Activated T-cell treated with anti-CD3 and anti-CD28 coated beads for 48 hours (primary cell): ENCODE results near the gene TMEM151B.
"Not testable (repeated sequence)": the region's sequence is repeated elsewhere in the genome, so short reads cannot be mapped to it uniquely, and the experiment has no call there.

Experiments used
- DNase-seq: peaks from one replicate; pipeline ENCODE4 v3.0.0-alpha.2; 2020; ENCODE audit warnings: low read depth

The TMEM151B gene

DNA sequence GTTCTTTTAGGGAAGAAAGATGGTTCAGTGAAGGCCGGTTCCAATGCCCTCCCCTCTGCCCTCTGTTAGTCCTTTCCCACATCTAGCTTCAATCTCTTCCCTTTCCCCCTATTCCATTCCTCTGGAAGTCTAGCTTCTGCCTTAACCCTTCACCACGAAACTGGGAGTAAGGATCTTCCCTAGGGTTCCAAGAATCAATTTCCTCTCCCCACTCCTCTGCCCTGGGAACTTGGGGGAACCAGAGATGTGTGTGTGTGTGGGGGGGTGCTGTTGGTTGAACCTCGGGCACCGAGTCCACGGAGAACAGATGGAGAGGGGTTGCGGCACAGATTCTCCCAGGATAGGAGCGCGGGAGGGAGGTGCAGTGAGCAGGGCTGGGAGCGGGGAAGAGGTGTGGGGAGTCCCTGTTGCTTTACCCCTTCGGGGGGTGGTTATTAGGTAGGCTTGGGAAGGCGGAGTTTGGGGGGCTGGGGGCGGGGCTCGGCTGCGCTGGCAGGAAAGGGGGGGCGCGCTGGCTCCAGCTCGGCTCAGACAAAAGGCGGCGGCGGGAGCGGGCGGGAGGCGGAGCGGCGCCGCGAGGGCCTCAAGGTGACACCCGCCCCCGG lies at the start of gene TMEM151B:
TMEM151B (plus strand) TSS at position 530 of the 605 bp plus-strand sequence. CDS start 293 bp downstream, outside the sequence.
- no peak for DNase-seq

- DNase-seq, result no peak
Observed at GRCh38 chr6:44220913-44221290, 49.3 kb upstream of the TMEM151B start.

DNA sequence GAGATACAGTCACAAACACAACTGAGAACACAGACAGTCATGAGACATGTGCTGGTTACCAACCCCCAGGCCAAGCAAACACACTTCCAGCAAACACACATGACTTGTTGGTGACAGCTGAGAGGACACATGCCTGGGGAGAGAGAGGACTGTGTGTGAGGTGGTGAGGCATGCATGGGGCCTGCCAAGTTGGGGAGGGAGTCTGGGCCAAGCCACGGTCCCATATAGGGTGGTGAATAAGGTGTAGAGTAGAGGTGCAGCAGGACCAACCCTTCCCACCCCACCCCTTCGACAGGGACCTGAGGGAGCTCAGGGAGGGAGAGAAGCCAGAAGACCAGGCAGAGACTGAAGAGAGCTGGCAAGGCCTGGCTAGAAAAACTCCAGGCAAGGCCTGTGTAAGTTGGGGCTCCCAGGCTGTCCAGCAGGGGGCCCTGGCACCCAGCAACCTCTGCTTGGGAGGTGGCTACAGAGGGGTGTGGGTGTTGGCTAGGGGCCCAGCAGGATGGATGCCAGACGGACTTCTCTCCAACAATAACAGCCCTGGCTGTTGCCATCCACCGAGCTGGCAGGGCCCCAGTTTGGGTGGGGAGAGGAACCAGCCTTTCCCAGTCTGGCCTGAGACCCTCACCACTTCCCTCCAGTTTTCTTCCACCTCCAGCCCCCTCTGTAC lies 48.8 kb upstream of the TMEM151B start:
- DNase-seq, result peak; percentile 75

GRCh38 chr6:44221961-44222335 lies 48.3 kb upstream of the TMEM151B start:
- DNase-seq, result no peak

GRCh38 chr6:44222486-44223318 lies 47.5 kb upstream of the TMEM151B start:
- no peak for DNase-seq

GRCh38 chr6:44223319-44224028 lies 46.8 kb upstream of the TMEM151B start, which contains the start of gene SLC29A1:
Gene SLC29A1, plus strand, starts transcription at chr6:44223595. Its CDS starts 3,719 bp downstream, at chr6:44227314.
- DNase-seq, result peak; percentile 81

DNA sequence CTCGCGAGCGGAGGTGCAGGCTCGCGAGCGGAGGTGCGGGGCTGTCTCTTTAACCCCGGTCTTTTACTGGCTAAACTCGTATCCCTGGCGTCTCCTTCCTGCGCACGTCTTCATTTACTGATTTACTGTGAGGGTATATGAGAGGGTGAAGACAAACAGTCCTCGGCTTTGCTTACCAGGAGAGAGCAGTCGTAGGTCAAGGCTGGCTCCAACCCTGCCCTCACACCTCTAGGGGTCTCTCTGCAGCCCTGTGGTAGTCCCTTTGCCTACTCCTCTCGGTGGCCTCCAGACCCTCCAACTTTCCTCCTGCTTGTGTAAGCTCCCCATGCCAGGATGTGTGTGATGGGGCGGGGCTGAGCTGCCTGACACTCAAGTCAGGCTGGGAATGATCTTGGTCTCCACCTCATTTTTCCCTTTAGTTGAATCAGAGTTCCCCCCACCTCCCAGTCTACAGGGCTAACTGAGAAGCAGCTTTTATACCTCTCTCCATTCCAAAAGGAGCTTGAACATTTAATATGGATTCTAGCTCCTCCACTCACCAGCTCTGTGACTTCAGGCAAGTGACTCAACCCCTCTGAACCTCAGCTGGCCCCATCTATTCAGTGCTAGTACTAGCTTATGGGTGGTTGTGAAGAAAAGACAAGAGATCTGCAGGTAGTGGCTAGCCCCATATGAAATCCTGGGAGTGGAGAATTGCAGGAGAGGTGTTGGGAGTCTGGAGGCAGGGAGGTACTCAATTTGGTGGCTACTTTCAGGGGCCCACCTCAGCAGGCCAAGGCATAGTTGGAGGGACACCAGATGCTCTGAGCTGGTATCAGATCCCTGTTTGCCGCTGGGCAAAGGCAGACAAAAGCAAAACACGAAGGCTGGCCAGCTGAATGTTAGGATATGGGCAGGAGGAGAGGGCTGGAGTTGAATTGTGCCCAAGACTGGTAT lies 46.0 kb upstream of the TMEM151B start:
- no peak for DNase-seq

DNA sequence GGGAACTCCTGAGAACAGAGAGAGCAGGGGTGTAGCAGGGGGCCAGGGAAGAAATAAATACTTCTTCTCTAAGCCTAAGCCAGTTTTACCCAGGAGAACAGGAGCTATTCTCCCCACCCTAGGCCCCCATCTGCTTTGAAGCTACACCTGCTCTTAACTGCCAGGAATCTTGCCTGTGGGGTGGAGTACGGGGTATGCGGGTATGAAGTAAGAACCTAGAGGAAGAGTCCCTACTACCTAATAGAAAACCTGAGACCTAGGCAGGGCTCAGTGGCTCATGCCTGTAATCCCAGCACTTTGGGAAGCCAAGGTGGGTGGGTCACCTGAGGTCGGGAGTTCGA lies 45.3 kb upstream of the TMEM151B start:
- DNase-seq, result no peak

- DNase-seq, result no peak
Observed at GRCh38 chr6:44225579-44226325, 44.5 kb upstream of the TMEM151B start.

DNA sequence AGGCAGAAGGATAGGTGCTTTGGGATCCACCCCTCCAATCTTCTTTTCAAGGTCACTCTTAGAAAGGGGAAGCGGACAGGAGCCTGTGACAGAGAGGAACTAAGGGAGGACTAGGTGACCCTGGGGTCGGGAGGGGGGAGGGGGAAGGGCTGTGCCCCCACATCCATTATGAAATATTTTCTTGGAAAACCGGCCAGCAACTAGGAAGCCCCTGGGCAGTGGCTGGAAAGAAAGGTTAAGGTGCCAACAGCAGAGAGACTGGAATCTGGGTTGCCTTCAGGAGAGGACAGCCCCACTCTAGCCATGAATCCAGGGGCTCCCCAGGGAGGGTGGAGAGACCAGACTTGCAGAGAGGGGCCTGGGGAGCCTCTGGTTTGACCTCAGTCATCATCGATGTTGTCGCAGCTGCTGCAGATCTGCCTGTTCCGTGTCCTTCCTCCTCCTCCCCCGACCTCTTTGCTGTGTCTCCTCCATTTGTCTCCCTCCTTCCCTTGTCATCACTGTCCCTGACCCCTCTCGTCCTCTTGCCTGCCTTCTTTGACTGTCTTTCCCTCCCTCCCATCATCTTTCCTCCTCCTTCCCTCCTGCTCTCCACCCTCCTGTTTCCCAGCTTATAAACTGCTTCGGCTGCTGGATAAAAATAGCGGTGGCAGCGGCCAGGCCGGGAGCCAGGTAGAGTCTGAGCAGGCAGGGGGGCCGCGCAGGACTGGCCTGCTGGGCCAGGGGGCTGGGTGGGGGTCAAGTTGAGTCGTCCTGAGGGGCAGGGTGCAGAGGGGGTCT lies 43.7 kb upstream of the TMEM151B start:
- DNase-seq, result no peak

- DNase-seq, result no peak
Observed at GRCh38 chr6:44227148-44227793, 43.0 kb upstream of the TMEM151B start.

- DNase-seq, result no peak
Observed at GRCh38 chr6:44228031-44228430, 42.2 kb upstream of the TMEM151B start.

DNA sequence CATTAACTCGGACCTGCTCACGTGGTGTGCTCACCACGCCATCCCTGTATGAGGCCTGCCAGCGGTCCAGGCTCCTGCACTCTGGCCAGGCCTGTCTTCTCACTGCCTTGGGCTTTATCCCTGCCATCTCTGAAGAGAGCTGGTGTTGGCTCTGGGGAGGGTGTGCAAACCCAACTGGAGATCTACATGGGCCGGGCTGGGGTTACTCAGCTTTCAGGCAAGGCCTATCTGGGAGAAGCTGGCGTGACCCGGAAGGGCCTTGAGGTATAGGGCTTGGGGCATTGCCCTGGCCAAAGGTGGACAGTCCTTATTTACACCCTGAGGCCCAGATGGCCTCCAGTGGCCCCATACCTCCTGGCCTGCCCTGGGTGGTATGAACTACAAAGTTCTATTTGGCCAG lies 41.8 kb upstream of the TMEM151B start:
- no peak for DNase-seq

GRCh38 chr6:44228836-44229235 lies 41.4 kb upstream of the TMEM151B start:
- no peak for DNase-seq

DNA sequence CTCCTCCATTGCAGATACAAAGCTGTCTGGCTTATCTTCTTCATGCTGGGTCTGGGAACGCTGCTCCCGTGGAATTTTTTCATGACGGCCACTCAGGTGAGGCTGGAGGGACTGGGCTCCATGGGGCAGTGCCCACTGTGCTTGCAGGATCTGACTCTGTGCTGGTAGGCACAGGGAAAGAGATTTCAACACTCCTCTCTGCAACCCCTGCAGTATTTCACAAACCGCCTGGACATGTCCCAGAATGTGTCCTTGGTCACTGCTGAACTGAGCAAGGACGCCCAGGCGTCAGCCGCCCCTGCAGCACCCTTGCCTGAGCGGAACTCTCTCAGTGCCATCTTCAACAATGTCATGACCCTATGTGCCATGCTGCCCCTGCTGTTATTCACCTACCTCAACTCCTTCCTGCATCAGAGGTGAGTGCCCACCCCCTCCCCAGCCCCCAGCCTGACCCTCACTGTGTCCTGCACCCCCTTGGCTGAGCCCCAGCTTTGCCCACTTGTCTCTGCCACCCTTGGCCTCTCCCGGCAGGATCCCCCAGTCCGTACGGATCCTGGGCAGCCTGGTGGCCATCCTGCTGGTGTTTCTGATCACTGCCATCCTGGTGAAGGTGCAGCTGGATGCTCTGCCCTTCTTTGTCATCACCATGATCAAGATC lies 40.7 kb upstream of the TMEM151B start:
- no peak for DNase-seq

- no peak for DNase-seq
Observed at GRCh38 chr6:44230034-44230675, 40.1 kb upstream of the TMEM151B start.

- DNase-seq, result not testable (repeated sequence)
Observed at GRCh38 chr6:44231426-44231825, 38.8 kb upstream of the TMEM151B start.
